Suppressor macrophage treated with lipopolysaccharide for 1 hour (primary cell): ENCODE measurements around the gene SINHCAF.
"Not testable (repeated sequence)": the region's sequence is repeated elsewhere in the genome, so short reads cannot be mapped to it uniquely, and the experiment has no call there.

Experiments
- DNase-seq, 3 donors: peaks; one replicate each; pipeline ENCODE4 v3.0.0-alpha.2; 2020 to 2022

The SINHCAF gene

DNA sequence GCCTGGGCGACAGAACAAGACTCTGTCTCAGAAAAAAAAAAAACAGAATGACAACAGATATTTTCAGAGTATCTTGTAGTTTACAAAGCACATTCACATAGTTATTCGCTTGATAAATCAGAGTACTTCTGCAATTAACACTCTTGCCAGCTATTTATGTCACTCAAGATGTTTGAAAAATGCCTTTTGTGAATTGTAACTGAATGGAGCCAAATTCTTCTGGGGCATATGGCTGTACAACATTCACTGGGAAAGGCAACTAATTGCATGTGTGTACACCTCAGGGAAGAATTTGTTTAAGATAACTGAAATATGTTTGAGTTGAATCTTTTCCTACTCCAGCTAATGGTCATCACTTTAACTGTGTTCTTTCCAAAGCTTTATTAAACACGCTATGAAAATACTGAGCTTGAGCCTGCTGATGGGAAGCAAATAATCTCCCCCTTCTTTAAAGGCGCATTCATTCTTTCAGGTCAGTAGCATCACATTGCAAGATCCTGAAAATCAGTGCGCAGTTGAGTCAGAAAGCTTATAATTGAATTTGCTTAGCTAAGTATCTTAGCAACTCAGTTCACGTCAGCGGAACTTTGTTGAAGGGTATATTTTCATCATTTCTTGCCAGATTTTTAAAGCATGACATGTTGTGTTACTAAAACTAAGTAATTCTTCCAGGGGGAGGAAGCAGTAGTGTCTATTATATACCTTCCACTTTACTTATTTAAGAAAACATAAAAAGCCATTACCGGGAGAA lies 66.6 kb downstream of the SINHCAF start:
- DNase-seq, result no peak

DNA sequence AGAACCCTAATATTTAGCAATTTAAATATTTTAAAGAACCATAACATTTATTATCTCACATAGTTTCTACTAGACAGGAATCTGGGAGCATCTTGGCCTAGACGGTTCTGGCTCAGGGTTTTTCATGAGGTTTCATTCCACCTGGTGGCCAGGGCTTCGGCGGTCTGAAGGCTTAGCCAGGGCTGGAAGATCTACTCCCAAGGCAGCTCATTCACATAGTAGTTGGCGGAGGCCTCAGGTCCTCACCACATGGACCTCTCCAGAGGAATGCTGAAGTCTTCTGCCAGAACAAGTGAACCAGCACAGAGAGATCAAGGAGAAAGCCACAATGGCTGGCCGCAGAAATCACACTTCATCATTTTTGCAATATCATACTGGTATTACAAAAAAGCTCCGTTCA lies 68.2 kb downstream of the SINHCAF start:
- no peak for DNase-seq

DNA sequence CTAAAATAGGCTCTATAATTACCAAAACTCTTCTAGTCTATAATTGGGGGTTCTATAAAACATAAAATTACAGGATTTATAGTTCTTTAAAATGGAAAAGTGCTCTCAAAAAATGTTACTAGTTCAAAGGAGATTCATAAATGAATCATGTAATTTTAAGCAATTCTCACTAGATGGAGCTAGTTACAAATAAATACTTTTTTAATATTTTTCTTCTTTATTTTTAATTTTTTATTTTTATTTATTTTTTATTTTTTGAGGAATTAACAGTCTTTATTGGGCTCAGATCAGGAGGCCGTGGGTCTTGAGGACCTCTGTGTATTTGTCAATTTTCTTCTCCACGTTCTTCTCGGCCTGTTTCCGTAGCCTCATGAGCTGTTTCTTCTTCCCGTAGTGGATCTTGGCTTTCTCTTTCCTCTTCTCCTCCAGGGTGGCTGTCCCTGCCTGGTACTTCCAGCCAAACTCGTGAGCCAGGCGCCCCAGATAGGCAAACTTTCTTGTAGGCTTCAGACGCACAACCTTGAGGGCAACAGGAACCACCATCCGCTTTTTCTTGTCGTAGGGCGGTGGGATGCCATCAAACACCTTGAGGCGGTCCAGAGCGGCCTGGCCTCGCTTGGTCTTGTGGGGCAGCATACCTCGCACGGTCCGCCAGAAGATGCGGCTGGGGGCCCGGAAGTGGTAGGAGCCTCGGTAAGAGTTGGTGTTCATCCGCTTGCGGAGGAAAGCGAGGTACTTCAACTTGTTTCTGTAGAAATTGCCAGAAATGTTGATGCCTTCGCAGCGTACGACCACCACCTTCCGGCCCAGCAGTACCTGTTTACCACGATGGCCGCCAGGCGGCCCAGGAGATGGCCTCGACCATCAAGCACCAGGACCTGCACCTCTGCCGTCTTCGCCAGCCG lies 74.0 kb downstream of the SINHCAF start:
- peak in 1 of 3 donors; percentile 37 for DNase-seq

DNA sequence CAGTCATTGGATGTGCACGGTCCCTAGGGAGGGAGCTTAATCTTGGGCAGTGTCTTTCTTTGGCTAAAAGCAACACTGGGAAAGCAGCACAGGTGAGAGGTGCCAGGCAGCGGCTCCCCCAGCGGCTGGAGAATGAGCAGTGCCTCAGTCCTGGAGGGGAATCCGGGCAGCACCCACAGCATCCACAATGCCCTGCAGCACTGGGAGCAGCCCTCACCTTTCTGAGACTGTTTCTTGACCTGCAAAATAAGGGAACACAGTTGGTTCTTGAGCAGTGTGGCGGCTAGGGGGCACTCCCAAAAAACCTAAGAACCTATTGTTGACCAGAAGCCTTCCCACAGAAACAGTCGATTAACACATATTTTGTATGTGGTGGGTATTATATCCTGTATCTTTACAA lies 75.8 kb downstream of the SINHCAF start:
- no peak for DNase-seq

DNA sequence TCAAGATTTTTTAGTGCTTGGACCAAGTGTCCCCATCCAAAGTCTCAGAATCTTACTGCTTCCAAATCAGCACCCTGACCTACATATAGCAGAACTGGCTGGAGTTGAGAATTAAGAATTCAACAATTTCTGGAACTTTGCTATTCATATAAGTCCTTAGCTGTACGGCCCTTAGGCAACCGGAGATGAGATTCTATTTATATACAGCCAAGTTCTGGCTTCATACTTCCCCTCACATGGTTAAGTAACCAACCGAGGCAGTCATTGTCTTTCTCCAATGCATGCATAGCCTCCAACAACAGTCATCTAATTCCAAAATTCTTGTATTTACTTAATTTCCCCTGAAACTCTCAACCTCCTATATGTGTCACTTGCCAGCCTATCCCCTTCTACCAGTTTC lies 76.6 kb downstream of the SINHCAF start:
- DNase-seq, result peak in 2 of 3 donors; percentile 12

DNA sequence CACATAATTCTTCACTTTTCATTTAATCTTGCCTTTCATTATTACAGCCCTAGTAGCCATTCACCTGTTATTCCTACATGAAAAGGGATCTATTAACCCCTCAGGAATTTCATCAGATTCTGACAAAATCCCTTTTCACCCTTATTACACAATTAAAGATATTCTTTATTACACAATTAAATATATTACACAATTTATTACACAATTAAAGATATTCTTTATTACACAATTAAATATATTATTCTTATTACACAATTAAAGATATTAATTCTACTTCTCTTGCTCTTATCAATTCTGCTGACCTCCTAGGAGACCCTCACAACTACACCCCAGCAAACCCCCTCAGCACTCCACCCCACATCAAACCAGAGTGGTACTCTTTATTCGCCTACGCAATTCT lies 77.1 kb downstream of the SINHCAF start:
- DNase-seq, result no peak

DNA sequence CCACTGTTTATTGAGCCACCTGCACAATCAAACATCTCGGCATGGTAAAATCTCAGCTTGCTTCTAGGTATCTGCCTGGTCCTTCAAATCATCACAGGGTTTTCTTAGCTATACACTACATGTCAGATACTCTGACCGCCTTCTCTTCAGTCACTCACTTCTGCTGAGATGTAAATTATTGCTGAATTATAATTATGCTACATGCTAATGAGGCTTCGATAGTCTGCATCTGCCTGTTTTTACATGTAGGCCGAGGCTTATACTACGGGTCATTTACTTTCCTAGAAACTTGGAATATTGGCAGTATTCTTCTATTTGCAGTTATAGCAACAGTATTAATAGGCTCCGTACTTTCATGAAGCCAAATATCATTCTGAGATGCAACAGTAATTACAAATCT lies 77.6 kb downstream of the SINHCAF start:
- DNase-seq, result no peak

DNA sequence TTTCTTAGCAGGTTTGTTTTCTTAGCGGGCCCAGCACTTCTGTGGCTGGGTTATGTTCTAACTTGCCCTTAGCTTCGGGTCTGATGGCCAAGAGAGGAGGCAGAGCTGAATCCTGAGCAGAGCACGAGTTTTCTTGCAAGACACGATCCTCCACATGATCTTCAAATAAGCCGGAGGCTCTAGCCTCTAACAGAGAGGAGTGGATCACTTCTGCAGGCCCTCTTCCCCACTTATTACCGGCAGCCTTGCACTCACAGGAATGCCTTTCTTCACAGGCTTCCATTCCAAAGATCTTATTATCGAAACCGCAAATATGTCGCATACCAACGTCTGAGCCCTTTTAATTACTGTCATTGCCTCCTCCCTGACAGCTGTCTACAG lies 79.5 kb downstream of the SINHCAF start:
- DNase-seq, result no peak

DNA sequence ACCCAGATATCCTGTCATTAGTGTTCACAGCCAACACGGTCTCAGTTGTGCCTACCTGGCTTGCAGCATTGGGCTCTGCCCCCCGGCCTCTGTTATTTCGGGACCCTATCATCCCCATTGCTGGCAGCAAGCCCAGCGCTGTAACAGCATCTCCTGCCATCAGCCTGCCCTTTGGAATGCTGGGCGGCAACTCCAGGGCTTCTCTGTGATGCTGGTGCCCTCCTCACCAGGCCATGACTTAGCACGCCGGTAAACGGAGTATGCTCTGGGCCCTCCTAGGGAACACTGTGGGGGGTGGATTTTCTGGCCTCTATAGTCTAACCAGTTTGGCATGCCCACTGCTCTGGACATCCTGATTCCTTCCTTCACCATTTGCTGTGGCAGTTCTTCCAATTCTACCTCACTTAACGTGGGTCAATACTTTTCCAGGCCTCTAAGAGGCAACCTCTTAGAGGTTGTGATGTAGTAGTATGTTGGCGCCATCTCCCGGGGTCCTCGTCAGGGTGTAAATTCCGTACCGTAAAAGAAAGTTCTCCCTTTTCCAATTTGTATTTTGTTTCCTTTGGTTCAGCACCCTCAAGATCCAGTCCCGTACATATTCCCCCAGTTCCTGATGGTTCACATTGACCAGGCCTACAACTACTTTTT lies 80.0 kb downstream of the SINHCAF start:
- no peak for DNase-seq

DNA sequence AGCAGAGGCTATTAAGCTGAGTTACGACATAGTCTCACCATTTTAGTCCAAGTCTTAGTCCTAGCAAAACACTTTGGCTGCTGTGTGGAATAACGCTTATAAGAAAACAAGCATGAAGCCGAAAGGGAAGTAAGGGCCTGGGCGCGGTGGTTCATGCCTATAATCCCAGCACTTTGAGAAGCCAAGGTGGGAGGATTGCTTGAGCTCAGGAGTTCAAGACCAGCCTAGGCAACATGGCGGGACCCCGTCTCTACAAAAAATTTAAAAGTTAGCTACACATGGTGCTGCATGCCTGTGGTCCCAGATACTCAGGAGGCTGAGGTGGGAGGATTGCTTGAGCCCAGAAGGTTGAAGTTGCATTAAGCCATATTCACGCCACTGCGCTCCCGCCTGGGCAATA lies 83.5 kb downstream of the SINHCAF start:
- not testable (repeated sequence) for DNase-seq

DNA sequence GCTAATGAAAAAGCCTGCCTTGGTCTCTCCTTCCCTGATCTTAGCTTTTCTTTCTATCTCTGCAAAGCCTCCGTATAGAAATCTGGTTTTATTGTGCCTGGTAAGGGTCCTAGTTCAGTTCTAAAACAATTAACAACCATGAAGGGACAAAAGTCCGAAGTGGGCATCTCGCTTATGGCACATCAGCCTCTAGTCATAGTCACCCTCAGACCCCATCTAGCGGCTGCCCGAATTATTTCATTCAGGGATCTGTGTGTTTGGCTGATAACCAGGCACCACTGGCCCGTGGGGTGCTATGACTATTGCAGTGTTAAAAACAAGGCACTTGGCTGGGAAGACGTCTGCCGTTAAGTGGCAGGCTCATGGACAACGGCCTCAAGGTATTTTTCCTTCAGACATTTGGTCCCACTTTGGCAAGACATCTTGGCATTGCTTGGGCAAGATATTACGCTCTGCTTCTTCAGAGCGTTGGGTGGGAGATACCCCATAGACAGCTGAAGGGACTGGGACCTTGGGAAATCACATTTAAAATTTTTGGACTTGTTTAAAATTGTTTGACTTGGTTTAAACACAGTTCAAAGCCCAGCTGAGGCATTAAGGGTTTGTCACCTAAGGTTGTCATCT lies 87.1 kb downstream of the SINHCAF start:
- peak; percentile 76 to 86 (median 83) for DNase-seq

DNA sequence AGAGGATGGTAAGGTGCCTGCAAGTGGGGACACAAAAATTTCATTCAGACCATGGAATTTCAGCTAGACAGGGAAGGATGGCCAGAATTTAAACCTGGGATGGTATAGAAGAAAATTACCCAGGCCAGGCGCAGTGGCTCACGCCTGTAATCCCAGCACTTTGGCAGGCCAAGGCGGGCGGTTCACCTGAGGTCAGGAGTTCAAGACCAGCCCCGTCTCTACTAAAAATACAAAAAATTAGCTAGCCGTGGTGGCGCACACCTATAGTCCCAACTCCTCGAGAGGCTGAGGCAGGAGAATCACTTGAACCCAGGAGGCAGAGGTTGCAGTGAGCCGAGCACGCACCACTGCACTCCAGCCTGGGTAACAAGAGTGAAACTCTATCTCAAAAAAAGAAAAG lies 87.6 kb downstream of the SINHCAF start:
- DNase-seq, result not testable (repeated sequence)

DNA sequence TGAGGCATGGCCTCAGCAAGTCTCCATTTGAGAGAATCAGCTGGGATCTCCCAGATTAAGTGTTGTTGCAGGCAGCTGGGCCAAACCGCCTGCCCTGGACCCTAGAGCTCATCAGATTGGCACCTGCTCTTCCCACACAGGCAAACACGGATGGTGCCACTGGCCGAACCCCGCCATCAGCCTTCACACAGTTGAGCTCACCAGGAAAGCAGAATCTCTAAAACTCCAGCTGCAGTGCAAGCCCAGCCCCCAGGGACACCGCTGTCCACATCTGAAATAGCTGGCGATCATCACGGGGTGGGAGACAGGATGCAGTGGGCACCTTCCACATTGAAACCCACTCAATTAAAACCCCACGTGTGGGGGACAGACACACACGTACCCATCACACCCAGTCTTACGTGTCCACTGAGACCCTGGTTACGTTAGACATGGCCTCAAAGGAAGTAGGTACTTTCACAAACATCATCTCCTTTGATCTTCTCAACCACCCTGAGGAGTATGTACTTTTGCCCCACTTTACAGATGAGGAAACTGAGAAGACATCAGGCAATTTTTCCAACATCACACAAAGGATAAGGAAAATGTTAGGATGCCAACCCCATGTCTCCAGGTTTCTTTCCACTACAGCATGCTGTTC lies 88.8 kb downstream of the SINHCAF start:
- DNase-seq, result no peak

DNA sequence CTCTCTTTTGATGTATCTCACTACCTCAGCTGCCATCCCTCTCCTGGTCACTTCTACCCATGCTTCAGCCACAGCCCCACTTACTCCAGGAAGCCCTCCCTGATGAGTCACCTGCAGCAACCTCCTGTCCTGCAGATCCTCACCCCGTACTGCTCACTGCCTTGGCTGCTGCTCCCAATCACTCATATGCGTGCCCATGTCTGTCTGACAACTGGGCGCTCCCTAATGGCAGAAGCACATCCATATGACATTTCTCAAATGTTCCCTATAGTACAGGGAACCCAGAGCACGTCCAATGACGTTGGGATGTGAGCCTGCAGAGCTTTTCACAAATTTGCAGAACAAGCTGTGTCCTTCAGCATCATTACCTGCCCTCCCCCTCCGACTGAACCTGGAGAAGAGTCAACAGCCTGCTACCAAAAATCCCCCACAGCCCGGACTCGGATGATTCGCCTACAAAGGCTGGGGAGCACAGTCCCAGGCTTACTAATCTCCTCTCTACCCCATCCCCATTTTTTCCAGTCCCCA lies 90.0 kb downstream of the SINHCAF start:
- no peak for DNase-seq

DNA sequence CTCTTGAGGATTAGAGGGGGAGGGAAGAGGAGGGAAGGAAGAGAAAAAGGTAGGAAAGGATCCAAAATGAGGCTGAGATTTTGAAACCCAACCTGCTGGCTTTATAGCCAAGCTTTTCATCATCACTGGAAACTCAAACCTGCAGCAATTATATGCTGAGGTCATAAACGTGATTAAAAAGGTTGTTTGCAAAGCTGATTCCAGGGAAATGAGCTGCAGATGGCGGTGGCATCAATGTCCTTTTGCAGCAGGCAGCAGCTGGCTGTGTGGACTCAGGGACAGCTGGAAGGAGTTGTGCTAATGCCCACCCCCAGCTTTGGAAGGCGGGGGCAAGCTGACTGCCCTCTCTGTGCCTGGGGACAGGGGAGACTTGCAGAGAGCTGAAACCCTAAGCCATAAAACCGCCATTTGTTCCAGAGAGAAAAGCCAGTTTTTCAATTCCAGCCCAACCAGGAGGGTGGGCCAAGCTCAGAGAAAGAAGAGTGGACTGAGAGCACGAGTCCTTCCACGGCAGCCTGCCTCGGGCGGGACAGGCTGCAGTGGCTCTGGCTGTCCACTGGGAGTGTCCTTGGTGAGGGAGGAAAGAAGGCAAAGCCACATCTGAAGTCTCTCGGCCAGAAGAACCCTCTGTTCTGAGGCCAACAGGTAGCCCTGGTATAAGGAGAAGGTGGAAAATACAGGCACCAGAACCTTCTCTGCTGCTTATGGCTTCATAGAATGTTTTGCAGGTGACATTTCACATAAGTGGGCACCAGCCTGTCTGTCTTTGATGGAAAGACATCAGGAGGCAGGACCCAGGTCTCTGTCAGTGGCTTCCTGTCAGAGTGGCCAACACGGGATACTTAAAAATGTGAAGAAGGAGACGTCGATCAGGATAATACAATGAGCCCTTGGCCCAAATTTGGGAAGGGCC lies 90.7 kb downstream of the SINHCAF start:
- DNase-seq, result peak in 1 of 3 donors; percentile 46

DNA sequence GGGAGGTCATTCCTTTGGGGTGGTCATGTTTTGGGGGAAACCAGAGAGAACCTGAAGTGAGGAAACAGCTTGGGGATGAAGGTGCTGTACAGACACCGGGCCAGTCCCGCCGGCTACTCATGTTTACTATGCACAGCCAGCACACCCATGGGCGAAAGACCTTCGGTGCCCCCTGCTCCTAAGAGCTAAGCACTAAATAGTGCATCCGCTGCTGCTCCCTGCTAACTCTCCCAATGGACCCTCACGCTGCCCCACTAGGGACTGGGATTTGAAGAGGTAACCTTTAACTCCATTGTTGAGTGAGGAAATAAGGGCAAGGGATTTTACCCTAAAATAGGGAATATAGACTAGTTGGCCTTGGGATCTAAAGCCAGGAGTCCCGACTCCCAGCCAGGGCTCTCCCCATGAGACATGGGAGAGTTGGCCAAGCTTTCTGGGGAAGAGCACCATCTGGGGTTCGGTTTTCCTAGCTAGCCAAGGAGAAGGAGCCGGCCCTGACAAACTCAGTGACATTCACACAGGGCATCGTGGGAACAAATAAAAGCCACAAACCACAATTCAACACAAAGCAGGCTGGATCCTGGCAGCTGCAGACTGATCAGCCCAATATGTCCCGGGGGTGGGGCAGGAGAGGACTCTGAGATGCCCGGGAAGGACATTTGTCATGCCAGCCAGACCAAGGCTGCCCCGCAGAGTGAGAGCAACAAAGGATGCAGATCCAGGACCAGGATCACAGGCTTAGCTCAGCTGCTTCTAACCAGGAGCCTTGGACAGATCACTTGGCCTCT lies 91.7 kb downstream of the SINHCAF start:
- no peak for DNase-seq

DNA sequence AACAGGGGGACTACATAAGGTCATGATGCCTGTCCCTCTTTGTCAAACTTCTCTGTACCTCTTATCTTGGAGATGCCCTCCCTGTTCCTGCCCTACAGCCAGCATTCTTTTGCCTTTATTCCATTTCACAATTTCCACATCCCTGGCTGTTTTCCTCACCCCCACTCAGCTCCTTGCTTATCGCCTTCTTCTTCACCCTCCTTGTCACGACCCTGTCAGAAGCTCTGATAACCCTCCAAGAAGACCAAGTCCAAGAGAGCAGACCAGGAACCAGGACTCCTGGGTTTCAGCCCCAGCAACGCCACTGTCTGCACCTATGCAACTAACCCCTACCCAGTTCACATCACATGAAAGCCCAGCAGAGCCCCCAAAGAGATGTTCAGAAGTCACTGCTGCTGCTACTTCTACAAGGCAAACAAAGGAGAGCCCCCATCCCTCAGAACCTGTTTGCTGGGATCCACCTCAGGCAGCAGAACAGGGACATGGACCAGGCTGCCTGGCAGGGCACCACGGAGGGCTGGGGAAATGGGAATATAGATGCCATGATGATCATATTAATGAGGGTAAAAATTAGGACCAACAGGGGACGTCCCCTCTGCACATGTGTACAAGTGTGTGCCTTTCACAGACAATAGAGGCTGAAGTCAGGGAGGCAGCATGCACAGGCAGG lies 92.8 kb downstream of the SINHCAF start:
- DNase-seq, result no peak

DNA sequence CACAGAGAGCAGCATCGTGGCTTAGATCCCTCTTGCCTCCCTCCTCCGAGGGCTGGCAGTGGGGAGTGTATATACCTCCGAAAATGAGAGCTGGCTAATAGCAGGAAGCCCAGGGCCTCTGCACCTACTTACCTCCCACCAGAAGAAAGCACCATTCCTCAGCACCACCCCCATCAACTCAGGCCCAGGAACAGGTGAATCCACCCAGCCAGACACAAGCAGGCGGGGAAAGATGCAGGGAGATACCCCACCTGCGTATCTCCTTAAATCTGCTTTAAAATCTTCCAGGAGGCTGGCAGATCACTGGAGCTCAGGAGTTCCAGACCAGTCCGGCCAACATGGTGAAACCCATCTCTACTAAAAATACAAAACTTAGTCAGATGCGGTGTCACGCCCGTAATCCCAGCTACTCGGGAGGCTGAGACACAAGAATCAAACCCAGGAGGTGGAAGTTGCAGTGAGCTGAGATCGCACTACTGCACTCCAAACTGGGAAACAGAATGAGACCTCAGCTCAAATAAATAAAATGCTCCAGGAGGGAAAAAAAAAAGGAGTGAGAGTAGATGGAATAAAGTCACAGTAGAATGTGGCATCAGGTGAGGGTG lies 93.5 kb downstream of the SINHCAF start:
- no peak for DNase-seq

DNA sequence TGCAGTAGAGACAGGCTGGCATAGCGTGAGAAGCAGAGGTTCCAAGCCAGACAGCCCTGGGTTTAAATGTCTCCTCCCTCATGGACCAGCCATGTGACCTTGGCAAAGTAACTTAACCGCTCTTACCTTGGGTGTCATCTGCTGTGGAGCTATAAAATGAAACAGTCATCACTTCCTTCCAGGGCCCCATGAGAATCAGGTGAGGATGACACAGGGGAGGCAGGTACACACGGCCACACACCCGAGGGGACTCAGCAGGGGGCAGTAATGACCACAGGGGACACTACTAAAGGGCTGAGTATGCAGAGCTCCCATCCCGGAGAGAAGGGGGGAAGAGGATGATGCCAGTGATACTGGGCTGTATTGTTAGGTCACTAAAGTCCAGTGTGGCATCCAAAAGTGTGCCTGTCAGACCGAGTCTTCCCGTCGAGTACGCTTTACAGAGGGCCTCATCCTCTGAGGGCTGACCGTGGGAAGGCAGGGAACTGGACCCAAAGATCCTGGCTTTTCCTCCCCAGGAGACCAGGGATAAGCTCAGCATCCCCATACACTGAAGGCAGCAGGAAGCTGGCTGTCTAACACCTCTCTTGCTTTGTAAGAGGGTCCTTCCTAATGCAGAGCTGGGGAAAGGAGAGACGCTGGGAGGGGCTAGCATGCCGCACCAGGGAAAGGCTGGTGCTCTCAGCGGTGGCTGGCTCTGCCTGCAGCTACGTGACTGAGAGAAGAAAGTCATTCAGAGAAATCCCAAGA lies 94.2 kb downstream of the SINHCAF start:
- no peak for DNase-seq
